Hematopoietic multipotent progenitor cell treated with erythropoietin and hydrocortisone succinate and interleukin-3 and kit ligand, for 15 days (in vitro differentiated cells): ENCODE measurements around the gene UQCRFS1.
"Not testable (repeated sequence)": the region's sequence is repeated elsewhere in the genome, so short reads cannot be mapped to it uniquely, and the experiment has no call there.

Experiments used
- DNase-seq: peaks from one replicate; pipeline ENCODE4 v3.0.0-alpha.2; 2015; ENCODE audit warnings: low spot score

Gene UQCRFS1

GRCh38 chr19:29214411-29214810 is 1.5 kb upstream of the UQCRFS1 start:
- DNase-seq, result no peak

- no peak for DNase-seq
Observed at GRCh38 chr19:29212356-29212647, 649 bp downstream of the UQCRFS1 start.

GRCh38 chr19:29211562-29212355 is 1.2 kb downstream of the UQCRFS1 start:
- peak; percentile 8 for DNase-seq

- DNase-seq, result not testable (repeated sequence)
Observed at GRCh38 chr19:29211041-29211440, 1.9 kb downstream of the UQCRFS1 start.

GRCh38 chr19:29210502-29210901 is 2.4 kb downstream of the UQCRFS1 start:
- not testable (repeated sequence) for DNase-seq

- DNase-seq, result not testable (repeated sequence)
Observed at GRCh38 chr19:29207403-29208187, 5.4 kb downstream of the UQCRFS1 start.

- DNase-seq, result no peak
Observed at GRCh38 chr19:29206453-29206852, 6.5 kb downstream of the UQCRFS1 start.

GRCh38 chr19:29202281-29202680 is 10.7 kb downstream of the UQCRFS1 start:
- no peak for DNase-seq

- DNase-seq, result no peak
Observed at GRCh38 chr19:29201855-29202254, 11.1 kb downstream of the UQCRFS1 start.

GRCh38 chr19:29194658-29195057 is 18.3 kb downstream of the UQCRFS1 start:
- DNase-seq, result no peak

GRCh38 chr19:29193155-29193554 is 19.8 kb downstream of the UQCRFS1 start:
- no peak for DNase-seq

- no peak for DNase-seq
Observed at GRCh38 chr19:29191005-29191404, 21.9 kb downstream of the UQCRFS1 start.

- DNase-seq, result no peak
Observed at GRCh38 chr19:29189033-29189360, 24.0 kb downstream of the UQCRFS1 start.

- no peak for DNase-seq
Observed at GRCh38 chr19:29188289-29189032, 24.5 kb downstream of the UQCRFS1 start.

GRCh38 chr19:29187676-29188075 is 25.3 kb downstream of the UQCRFS1 start:
- DNase-seq, result no peak

GRCh38 chr19:29185427-29185826 is 27.5 kb downstream of the UQCRFS1 start:
- no peak for DNase-seq

GRCh38 chr19:29176981-29177754 is 35.8 kb downstream of the UQCRFS1 start:
- no peak for DNase-seq

- DNase-seq, result no peak
Observed at GRCh38 chr19:29173896-29174295, 39.1 kb downstream of the UQCRFS1 start.

- DNase-seq, result no peak
Observed at GRCh38 chr19:29172302-29172701, 40.6 kb downstream of the UQCRFS1 start.

GRCh38 chr19:29171525-29171924 is 41.4 kb downstream of the UQCRFS1 start:
- no peak for DNase-seq

GRCh38 chr19:29170554-29170953 is 42.4 kb downstream of the UQCRFS1 start:
- DNase-seq, result no peak

GRCh38 chr19:29162694-29163093 is 50.3 kb downstream of the UQCRFS1 start:
- no peak for DNase-seq
